NCI-H2081 (cell line): ENCODE results near the gene CAPN2.
A peak's percentile ranks its signal among the peaks of the same experiment; 100 is the strongest.

Experiments used
- DNase-seq, 2 experiments: peaks; one replicate each; lab custom pipeline; 2025; lab: John Stamatoyannopoulos, UW

Gene CAPN2

GRCh38 chr1:223712194-223712849 lies at the start of gene CAPN2:
TSS of gene CAPN2 (plus strand) at chr1:223712539. CDS start at chr1:223712641, 102 bp downstream.
- peak; percentile 76 to 77 for DNase-seq

- DNase-seq: no peak
Observed at GRCh38 chr1:223662943-223663342, 49.4 kb upstream of the CAPN2 start.

GRCh38 chr1:223664106-223664505 lies 48.2 kb upstream of the CAPN2 start:
- DNase-seq: no peak

DNA sequence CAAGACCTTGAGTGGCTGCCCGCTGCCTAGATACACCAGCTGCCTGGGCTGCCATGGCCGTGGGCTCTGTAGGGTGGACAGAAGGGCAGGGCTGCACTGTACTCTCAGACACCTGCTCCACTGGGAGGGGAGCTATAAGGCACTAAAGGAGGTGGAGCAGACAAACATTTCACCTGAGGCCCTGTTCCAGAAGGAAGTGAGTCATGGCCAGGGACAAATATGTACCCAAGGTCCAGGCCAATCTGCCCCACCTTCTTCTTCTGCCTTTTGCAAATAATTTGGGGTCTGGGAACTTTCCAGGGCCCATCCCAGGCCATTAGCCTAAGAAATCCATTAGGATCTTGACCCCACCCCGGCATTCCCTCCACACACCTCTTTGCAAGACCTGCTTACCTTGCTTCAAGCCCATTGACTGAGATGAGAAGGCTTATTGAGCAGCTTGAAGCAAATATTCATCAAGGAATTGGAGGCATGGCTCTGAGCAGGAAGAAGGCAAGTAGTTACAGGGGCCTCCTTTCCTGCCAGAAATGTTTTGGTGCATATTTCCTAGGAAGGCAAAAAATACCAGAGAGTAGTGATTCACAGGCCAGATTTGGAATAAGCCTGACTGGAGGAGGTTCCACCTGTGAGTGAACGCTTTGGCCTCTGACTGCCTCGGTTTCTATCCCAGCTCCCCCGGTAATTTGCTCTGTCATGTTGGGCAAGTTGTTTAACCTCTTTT lies 46.6 kb upstream of the CAPN2 start, which contains the start of gene CAPN8:
Gene CAPN8, minus strand, starts transcription at position 110 of the 721 bp plus-strand sequence. Its CDS starts 55 bp downstream, at position 55.
- no peak for DNase-seq

DNA sequence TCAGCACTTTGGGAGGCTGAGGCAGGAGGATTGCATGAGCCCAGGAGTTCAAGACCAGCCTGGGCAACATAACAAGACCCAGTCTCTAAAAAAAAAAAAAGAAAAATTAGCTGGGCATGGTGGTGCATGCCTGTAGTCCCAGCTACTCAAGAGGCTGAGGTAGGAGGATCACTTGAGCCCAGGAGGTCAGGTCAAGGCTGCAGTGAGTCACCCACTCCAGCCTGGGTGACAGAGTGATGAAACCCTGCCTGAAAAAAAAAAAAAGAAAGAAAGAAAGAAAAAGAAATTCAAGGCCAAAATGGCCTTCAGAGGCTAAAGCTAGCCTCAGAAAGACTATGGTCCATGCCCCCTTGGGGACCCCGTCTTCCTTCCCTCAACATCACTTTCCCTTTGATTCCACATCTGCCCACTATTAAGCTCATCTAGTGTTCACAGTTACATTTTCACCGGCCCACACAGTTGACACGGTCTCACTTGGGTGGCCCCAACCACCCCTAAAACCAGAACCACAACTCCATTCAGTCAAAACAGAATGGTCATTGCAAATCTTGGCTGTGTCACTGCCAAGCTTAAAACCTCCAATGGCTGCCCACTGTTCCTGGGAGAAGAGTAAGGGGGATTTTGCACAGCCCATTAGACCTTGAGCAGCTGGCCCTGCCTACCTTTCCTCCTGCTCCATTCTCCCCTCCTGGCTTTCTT lies 44.7 kb upstream of the CAPN2 start:
- DNase-seq: no peak

DNA sequence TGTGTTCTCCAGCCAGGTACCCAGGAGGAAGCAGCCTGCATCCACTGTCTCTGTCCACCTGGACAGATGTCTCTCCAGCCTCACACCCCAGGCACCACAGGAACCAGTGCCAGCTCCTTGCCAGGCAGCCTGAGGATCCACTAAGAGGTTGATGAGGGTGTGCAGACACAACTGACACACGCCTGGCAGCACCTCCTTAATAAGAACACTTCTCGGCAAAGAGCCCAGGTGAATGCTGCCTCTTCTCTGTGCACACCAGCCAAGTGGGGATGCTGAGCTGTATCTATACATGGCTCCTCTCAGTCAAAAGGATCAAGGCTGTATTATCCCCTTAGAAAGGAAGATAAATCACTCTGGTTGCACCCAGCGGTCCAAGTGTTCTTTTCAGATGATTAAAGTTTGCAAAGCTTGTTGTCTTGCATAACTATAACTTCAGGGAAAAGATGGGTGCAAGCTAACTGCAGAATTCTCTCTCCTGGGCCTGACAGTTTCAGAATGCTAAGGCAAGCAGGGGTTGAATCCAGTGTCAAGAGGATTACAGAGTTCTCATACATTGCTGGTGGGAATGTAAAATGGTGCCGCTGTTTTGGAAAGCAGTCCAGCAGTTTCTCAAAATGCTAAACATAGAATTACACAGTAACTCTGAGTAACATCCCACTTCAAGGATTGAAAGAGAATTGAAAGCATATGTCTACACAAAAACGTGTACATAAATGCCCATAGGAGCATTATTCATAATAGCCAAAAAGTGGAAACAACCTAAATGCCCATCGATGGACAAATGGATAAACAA lies 43.1 kb upstream of the CAPN2 start:
- DNase-seq: no peak

GRCh38 chr1:223670458-223671159 lies 41.7 kb upstream of the CAPN2 start:
- DNase-seq: peak; percentile 10 to 40

DNA sequence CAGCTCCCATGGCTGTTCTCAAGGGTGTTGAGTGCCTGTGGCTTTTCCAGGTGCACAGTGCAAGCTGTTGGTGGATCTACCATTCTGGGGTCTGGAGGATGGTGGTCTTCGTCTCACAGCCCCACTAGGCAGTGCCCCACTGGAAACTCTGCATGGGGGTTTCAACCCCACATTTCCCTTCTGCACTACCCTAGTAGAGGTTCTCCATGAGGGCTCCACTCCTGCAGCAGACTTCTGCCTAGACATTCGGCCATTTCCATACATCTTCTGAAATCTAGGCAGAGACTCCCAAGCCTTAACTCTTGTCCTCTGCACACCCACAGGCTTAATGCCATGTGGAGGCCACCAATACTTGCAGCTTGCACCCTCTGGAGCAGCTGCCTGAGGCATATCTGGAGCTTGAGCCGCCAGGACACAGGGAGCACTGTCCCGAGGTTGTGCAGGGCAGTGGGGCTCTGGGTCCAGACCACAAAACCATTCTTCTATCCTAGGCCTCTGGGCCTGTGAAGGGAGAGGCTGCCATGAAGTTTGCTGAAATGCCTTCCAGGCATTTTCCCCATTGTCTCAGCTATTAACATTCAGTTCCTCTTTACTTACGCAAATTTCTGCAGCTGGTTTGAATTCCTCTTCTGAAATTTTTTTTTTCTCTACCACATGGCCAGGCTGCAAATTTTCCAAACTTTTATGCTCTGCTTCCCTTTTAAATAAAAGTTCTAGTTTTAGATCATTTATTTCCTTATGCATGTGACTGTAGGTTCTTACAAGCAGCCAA lies 38.0 kb upstream of the CAPN2 start:
- DNase-seq: no peak

DNA sequence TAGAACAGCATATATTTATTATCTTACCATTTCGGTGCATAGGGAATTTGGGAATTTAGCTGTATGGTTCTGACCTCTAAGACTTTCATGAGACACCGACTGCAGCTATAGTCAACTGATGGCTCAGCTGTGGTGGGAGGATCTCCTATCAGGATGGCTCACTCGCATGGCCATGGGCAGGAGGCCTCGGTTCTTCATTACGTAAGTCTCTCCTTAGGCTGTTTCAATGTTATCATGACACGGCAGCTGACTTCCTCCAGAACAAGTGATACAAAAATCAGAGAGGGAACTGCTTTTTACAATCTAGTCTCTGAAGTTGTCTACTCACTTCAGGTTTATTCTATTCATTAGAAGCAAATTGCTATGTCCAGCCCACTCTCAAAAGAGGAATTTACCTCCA lies 33.5 kb upstream of the CAPN2 start:
- no peak for DNase-seq

GRCh38 chr1:223680188-223680587 lies 32.2 kb upstream of the CAPN2 start:
- no peak for DNase-seq

GRCh38 chr1:223682502-223682901 lies 29.8 kb upstream of the CAPN2 start:
- no peak for DNase-seq

- DNase-seq: peak; percentile 91
Observed at GRCh38 chr1:223683586-223684487, 28.5 kb upstream of the CAPN2 start.

DNA sequence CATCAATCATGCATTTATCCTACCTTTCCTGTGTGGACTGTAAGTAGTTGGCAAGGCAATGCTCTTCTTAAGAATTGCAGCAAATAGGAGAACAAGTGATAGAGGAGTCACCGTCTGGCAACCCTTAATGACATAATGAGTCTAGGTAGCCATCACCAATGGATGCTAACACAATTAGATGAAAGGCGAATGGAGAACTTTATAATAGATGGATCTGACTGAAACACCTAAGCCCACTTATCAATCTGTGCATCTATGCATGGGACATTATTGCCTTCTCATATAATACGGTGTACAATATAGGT lies 27.9 kb upstream of the CAPN2 start:
- DNase-seq: no peak

GRCh38 chr1:223691121-223691520 lies 21.2 kb upstream of the CAPN2 start:
- no peak for DNase-seq

DNA sequence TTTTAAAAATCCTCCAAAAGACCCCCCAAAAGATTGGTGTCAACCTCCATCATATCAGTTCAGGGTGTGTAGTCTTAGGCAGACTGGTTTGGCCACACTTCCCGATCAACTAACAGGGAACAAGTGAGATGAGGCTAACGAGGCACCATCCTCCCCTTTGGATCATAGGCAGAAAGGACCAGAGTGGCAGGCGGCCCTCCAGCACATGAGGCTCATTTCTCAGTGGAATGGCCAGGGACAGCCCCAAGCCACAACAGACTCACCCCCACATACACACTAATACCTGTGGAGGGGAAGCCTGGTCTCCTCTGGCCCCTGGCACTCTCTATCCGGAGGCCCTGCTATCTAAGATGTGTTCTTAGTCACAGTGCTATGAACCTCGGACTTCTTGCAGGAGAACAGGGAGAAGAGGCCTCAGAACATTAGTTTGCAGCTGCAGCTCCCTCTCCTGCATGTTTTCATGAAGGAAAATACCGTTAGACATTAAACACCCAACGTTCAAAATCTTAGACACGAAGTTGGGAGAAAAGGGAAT lies 17.3 kb upstream of the CAPN2 start:
- DNase-seq: no peak

DNA sequence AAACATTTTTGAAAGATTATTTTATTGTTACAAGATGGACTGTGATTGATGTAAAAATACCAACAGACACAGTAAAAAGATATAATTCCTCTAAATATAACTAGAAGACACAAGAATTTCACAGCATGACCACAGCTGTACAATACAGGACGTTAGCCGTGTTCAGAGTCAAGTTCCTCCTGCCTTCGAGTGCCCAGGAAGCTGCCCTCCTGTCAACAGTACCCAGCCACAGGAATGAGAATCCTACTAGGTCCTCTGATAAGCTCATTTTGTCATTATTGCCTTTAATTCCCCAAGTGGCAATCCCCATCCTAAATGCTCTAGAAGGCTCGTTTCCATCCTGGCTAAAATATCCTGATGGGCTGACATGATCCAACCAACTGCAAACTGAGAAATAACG lies 16.4 kb upstream of the CAPN2 start:
- DNase-seq: no peak

DNA sequence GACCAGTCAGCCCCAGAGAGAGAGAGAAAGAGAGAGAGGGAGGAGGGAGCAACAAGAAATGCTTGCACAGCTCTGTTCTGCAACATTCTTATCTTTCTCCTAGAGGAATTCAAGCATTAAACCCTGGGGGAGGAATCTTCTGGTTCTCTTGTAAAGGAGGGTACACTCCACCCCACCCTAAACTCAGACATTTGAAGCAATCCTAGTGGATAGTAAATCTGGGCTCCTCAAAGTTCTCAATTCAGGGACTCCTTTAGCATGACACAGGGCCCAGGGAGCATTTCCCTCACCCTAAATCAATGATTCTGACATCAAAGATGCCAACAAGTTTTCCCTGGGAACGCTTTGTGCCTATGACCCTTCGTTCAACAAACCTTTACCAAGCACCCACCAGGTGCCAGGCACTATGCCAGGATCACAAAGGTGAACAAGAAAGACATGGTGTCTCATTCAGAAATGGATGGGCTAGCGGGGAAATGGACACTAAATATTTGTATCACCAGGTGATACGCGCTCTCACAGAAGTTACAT lies 11.9 kb upstream of the CAPN2 start:
- DNase-seq: no peak

- no peak for DNase-seq
Observed at GRCh38 chr1:223700942-223701637, 11.2 kb upstream of the CAPN2 start.
